SK-N-MC (cell line): Measurements from ENCODE around the gene TIGD4.

Experiments
- DNase-seq: peaks from one replicate; pipeline ENCODE4 v3.0.0-alpha.2; 2011; ENCODE audit warnings: low read depth, low spot score
- H3K27ac ChIP-seq: fragments of 200-600 bp; sonication (generic); 2 replicates; pipeline ENCODE4 v1.5.1; 2016; ENCODE audit warnings: mixed run types
- H3K36me3 ChIP-seq: fragments of 200-600 bp; sonication (generic); 2 replicates; pipeline ENCODE4 v1.6.1; 2017; ENCODE audit warnings: antibody characterized with exemption, low read length, mixed read lengths; ENCODE audit not compliant: insufficient read depth
- H3K4me3 ChIP-seq: fragments of 200-600 bp; sonication (generic); 2 replicates; pipeline ENCODE4 v1.5.1; 2016
- H3K9ac ChIP-seq: fragments of 200-600 bp; sonication (generic); 2 replicates; pipeline ENCODE4 v1.8.0; 2017; ENCODE audit warnings: mixed run types, mixed read lengths; ENCODE audit not compliant: insufficient read length
- H3K9me3 ChIP-seq: fragments of 200-600 bp; sonication (generic); 2 replicates; pipeline ENCODE4 v1.6.1; 2017; ENCODE audit warnings: low read depth, mild to moderate bottlenecking, antibody characterized with exemption, low read length, moderate library complexity, mixed read lengths
- EZH2 ChIP-seq: fragments of 200-600 bp; sonication (generic); IDR thresholded peaks from one replicate; pipeline ENCODE4 v1.6.1; 2017; ENCODE audit warnings: antibody characterized with exemption
- FOXP2 ChIP-seq: optimal IDR thresholded peaks from 2 replicates; pipeline ENCODE3; 2011; ENCODE audit warnings: mild to moderate bottlenecking, moderate library complexity; ENCODE audit not compliant: insufficient read depth; ENCODE audit errors: extremely low read length, control extremely low read depth
- POLR2AphosphoS5 ChIP-seq: IDR thresholded peaks from 2 replicates; pipeline ENCODE4 v1.6.1; 2012; ENCODE audit warnings: mild to moderate bottlenecking, low read depth, low read length, borderline replicate concordance

The TIGD4 gene

DNA sequence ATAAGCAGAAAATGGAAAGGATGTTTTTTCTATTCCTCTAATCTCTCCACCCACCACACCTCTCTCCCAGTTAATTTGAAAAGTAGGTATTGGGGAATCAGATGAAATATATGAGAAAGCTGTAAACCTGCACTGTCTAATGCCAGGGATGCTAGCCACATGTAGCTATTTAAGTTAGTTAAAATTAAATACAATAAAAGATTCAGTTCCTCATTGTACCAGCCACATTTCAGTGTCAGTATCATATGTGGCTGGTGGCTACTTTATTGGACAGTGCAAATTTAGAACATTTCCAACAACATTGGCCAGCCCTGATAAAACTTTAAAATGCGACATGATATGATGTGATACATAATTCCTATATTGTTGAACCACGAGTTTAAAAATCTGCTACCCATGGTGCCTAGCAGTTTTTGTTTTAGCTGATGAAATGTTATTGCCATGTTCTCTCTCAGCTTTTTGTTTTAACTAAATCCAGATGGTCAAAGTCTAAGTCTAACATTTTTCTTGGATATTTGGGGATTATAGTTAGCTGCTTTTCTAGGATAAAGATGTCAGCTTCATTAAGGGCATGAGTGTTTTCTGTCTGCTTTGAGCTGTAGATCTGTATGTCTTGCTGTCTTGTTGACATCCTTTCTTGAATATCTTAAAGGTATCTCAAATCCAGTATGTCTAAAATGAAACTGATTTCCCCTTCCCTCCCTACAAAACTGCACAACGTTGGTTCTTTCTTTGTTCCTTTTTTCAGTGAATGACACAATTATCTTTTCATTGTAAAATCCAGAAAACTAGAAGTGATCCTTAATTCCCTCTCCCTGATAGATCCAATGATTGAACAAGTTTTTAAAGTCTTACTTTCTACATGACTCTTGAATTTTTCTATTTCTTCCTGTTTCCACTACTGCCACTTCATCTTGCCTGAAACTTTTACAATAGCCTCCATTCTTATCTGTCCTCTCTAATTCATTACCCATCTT lies 6.4 kb upstream of the TIGD4 start:
- no peak for DNase-seq
- peak overlapping the region; percentile 90 for H3K27ac ChIP-seq

DNA sequence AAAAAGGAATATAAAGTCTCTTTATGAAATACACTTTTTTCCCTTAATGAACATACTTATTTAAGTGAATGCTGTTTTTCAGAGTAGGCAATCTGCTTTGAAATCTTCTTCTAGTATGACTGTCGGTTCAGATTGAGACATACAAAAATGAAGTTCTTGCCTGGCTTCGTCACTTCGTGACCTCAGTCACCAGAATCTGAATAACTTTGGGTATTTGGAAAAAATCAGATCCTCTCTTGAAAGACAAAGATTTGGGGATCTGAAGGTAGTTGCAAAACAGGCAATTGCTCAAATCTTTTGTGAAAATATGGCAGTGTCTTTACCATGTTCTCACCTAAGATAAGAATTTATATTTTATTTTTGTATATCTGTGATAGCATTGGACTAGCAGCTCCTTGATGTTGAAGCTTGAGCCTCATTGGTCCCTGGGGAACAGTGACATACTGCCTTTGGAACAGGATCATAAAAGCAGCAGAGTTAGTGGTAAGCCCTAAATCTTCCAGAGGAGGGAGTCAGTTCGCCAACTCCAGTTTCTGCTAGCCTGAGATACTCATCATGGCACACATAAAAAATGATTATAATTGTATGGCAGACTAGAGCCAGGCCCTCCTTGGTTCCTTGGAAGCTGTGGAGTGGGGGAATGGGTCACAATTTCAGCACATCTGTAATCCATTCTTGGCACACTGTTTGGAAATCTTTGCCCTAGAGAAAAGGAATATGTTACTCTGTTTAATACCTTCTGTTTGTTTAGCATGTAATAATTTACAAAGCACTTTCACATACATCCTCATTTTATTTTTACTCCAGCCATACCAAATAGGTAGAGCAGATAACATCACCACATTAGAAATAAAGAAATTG lies 5.2 kb upstream of the TIGD4 start:
- Histone ChIP-seq H3K9me3 (no peaks in the 10 kb centered on the region), H3K9ac (no peak overlapping the region), H3K36me3 (no peaks in the 10 kb centered on the region), H3K27ac (peak overlapping the region; percentile 90), H3K4me3 (no peak overlapping the region)
- TF ChIP-seq EZH2 = no peak
- TF ChIP-seq POLR2AphosphoS5 = no peak
- no peak for TF ChIP-seq FOXP2
- peak; percentile 22 for DNase-seq

More for the DNA sequence above, 6.4 kb upstream of the TIGD4 start:
- peak overlapping the region; percentile 50 for H3K9ac ChIP-seq
- no peaks in the 10 kb centered on the region for H3K36me3 ChIP-seq
- TF ChIP-seq EZH2 (no peak), POLR2AphosphoS5 (no peak), FOXP2 (no peak)
- peak overlapping the region; percentile 52 for H3K4me3 ChIP-seq
- no peaks in the 10 kb centered on the region for H3K9me3 ChIP-seq

DNA sequence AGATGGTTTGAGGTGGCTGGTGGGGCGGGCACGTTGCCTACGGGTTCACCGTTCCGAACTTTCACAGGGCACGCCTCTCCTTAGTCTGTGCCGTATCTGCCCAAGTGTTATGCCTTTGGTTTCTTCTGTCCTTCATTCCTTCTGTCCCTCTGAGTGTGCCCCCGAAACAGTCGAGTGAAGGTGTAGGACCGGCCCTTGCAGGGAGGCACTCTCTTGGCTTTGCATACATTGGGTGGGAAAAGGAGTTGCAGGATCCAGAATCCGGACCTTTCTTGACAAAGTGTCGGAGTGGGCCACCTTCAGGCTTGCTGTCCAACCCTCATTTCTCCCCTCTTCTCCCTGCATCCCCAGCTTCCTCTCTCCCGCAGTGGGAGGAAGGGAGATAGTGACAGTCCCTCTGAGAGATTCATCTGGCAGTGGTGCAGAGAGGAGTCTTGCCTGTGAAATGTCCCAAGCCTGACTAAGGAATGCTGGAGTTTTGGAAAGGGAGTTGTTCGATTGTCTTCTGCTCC lies 793 bp upstream of the TIGD4 start:
- no peak overlapping the region for H3K27ac ChIP-seq
- no peak for DNase-seq

DNA sequence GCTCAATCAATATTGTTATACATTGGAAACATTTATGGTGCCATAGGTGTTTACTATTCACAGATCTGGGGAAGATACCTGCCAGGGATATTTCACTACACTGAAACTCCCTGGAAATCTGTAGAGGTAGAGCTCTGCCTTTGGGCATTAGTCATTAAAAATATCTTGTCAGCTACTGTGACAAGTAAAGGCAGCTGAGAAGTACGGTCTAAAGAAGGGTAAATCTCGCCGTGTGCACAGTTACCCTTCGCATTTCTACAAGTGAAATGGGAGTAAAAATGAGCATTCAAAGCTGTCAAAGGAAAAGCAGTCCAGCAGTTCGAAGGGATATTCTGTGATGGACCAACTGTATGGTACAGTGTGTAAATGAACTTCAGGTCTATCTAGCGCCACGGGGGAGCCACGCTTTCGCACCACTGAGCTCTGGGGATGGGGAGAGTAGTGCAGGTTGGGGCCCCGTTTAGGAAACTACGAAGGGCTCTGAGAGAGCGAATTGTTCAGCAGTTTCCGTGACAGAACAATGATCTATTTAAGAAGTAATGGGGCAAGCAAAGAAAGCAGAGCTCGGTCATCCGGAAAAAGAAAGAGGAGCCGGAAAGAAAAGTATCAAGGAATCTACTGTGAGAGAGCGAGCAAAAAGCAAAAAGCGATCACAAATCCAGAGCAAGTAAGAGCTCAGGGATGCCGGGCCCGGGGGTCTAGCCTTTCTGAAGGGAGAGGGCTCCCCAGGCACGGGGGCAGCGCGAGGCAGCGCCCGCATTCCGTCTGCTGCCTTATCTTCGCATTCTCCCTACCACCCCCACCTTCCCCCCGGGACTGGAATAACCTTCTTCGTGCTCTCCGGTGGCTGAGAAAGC lies 646 bp downstream of the TIGD4 start:
- Histone ChIP-seq H3K9me3 (no peaks in the 10 kb centered on the region), H3K4me3 (peak overlapping the region; percentile 98), H3K27ac (no peak overlapping the region), H3K9ac (peak overlapping the region; percentile 75), H3K36me3 (no peaks in the 10 kb centered on the region)
- DNase-seq = no peak
- TF ChIP-seq FOXP2 (no peak), EZH2 (no peak), POLR2AphosphoS5 (no peak)

More for the DNA sequence above, 793 bp upstream of the TIGD4 start:
- no peaks in the 10 kb centered on the region for H3K36me3 ChIP-seq
- H3K9me3 ChIP-seq = no peaks in the 10 kb centered on the region
- TF ChIP-seq EZH2 (no peak), FOXP2 (no peak), POLR2AphosphoS5 (no peak)
- H3K4me3 ChIP-seq = peak overlapping the region; percentile 98
- H3K9ac ChIP-seq = peak overlapping the region; percentile 75

DNA sequence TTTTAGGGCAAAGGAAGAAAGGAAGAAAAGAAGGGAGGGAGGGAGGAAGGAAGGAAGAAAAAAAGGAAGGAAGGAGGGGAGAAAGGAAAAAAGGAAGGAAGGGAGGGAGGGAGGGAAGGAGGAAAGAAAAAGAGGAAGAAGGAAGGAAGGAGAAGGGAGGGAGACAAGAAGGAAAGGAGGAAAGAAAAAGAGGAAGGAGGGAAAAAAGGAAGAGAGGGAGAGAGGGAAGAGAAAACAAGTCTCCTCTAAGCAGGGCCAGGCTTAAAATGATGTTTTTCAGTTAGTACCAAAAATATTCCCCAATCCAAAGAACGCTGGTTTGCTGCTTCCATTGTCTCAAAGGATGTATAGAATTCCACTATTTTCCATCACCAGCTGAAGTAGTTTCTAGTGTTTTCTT lies 2.0 kb downstream of the TIGD4 start:
- no peak overlapping the region for H3K27ac ChIP-seq
- H3K9me3 ChIP-seq = no peaks in the 10 kb centered on the region
- H3K9ac ChIP-seq = no peak overlapping the region
- TF ChIP-seq FOXP2 = no peak
- no peak for TF ChIP-seq EZH2
- no peak for TF ChIP-seq POLR2AphosphoS5
- no peaks in the 10 kb centered on the region for H3K36me3 ChIP-seq
- no peak for DNase-seq
- no peak overlapping the region for H3K4me3 ChIP-seq

DNA sequence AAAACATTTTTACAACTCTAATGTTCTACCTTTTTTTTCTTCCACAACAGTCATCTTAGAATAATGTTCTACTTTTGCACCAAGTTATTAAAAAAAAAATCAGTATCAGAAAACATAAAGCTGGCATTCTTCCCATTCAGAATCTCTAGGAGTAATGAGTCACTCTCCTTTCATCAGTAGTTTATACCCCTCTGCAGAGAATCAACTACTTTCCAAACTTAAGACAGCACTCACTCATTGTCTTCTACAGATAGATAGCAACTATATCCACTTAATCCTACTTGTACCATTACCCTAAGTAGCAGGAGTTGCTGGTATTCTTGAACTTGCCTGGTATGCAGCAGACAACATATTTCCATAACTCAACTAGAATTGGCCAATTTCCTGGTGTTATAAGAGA lies 3.2 kb downstream of the TIGD4 start:
- H3K27ac ChIP-seq = no peak overlapping the region
- DNase-seq = no peak
- H3K4me3 ChIP-seq = no peak overlapping the region
- H3K9ac ChIP-seq = no peak overlapping the region
- TF ChIP-seq POLR2AphosphoS5 (no peak), EZH2 (no peak), FOXP2 (no peak)
- H3K36me3 ChIP-seq = no peaks in the 10 kb centered on the region
- no peaks in the 10 kb centered on the region for H3K9me3 ChIP-seq

DNA sequence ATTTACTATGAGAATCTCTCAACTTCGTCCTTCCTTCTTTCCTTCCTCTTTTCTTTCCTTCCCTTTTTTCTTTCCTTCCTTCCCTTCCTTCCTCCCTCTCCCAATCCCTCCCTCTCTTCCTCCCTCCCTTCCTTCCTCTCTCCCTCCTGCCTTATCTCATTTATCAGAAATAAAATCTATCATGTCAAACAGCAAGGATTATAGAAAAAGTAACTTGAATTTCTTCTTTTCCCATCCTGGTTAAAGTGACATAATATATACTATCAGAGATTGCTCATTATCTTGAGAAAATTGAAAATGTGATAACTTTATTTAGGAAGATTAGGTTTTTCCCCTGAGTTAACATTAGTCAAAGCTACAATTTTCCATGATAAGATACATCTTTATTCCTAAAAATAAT lies 5.6 kb downstream of the TIGD4 start:
- no peak overlapping the region for H3K4me3 ChIP-seq
- H3K27ac ChIP-seq = no peak overlapping the region
- H3K9me3 ChIP-seq = no peaks in the 10 kb centered on the region
- no peak for TF ChIP-seq EZH2
- TF ChIP-seq FOXP2 = no peak
- TF ChIP-seq POLR2AphosphoS5 = no peak
- H3K36me3 ChIP-seq = no peaks in the 10 kb centered on the region
- DNase-seq = no peak
- no peak overlapping the region for H3K9ac ChIP-seq
